GM12878 (cell line): ENCODE data around the gene HAUS7. TPM values are rescaled to one million over a fixed set of nuclear protein-coding genes. Genes with fewer than 3 reads are reported as not detected.

Experiments
- ATAC-seq: fragments of 200-7000 bp; cut with Tn5 transposase; 3 replicates; pipeline ENCODE4 v1.9.1; 2020; ENCODE audit warnings: mild to moderate bottlenecking, moderate library complexity
- BruUV-seq: library from RNA; stranded (reverse); fragments of 400-500 nt; replicated peaks from 2 replicates; lab custom pipeline; 2021; lab: Mats Ljungman, UMichigan
- CTCF ChIA-PET: fragments of 300-600 bp; sonication (Branson Sonifier 250); formaldehyde crosslinking; extraction: SDS; loops from one replicate; lab custom pipeline; 2021; ENCODE audit warnings: inconsistent platforms; lab: Yijun Ruan, JAX
- POLR2A ChIA-PET: fragments of 350-600 bp; formaldehyde crosslinking; extraction: SDS; loops from one replicate; lab custom pipeline; 2021; ENCODE audit warnings: inconsistent platforms; lab: Charles Lee
- RAD21 ChIA-PET: fragments of 300-600 bp; sonication (Branson Sonifier 250); formaldehyde crosslinking; loops from one replicate; lab custom pipeline; 2023; ENCODE audit warnings: antibody characterized with exemption; ENCODE audit not compliant: unreplicated experiment; lab: Charles Lee
- SMC1A ChIA-PET: fragments of 300-600 bp; sonication (Branson Sonifier 250); formaldehyde crosslinking; loops from one replicate; lab custom pipeline; 2023; ENCODE audit not compliant: unreplicated experiment, uncharacterized antibody; lab: Charles Lee
- DNase-seq: peaks from one replicate; pipeline ENCODE4 v3.0.0-alpha.2; 2011; ENCODE audit warnings: low read depth, low spot score
- FAIRE-seq: peaks from 3 replicates; lab custom pipeline; 2011; peaks lifted over from hg19 to GRCh38; lab: Jason Lieb, UNC
- H2AFZ ChIP-seq: 2 replicates; pipeline ENCODE4 v1.6.0; 2011; ENCODE audit warnings: low read depth, low read length, control low read depth; ENCODE audit not compliant: control insufficient read depth
- H3K27ac ChIP-seq: 2 replicates; pipeline ENCODE4 v1.5.1; 2011; ENCODE audit warnings: control low read depth; ENCODE audit not compliant: control insufficient read depth, insufficient read depth
- H3K27me3 ChIP-seq, 2 experiments: replicated peaks in 1 of 2; 2 replicates each; pipeline versions ENCODE4 v1.6.0 to v1.6.1; 2011; ENCODE audit warnings: low read length in 1 of 2; ENCODE audit not compliant: control insufficient read depth in 2 of 2, insufficient read depth in 2 of 2
- H3K36me3 ChIP-seq, 2 experiments: 2 replicates each; pipeline ENCODE4 v1.5.1; 2011; ENCODE audit warnings: low read length in 1 of 2; ENCODE audit not compliant: control insufficient read depth in 2 of 2, insufficient read depth in 2 of 2
- H3K4me1 ChIP-seq: 2 replicates; pipeline ENCODE4 v1.6.1; 2011; ENCODE audit warnings: mild to moderate bottlenecking, low read length, moderate library complexity, mixed read lengths; ENCODE audit not compliant: control insufficient read depth, insufficient read depth
- H3K4me2 ChIP-seq: 2 replicates; pipeline ENCODE4 v1.6.0; 2011; ENCODE audit warnings: control low read depth; ENCODE audit not compliant: control insufficient read depth, insufficient read depth
- H3K4me3 ChIP-seq: fragments of 200-600 bp; sonication (generic); 2 replicates; pipeline ENCODE4 v1.5.1; 2016
- H3K79me2 ChIP-seq: 2 replicates; pipeline ENCODE4 v1.6.0; 2011; ENCODE audit warnings: low read length; ENCODE audit not compliant: control insufficient read depth, insufficient read depth
- H3K9ac ChIP-seq: 2 replicates; pipeline ENCODE4 v1.8.0; 2011; ENCODE audit warnings: low read length, control low read depth, mixed read lengths; ENCODE audit not compliant: control insufficient read depth, insufficient read depth
- H3K9me3 ChIP-seq: replicated peaks from 3 replicates; pipeline ENCODE4 v1.5.1; 2011; ENCODE audit warnings: mild to moderate bottlenecking, low read length; ENCODE audit not compliant: control insufficient read depth, insufficient read depth
- H4K20me1 ChIP-seq: 2 replicates; pipeline ENCODE4 v1.6.0; 2011; ENCODE audit not compliant: control insufficient read depth, insufficient read depth
- CBX3 ChIP-seq: fragments of 200-600 bp; sonication (generic); IDR thresholded peaks from 2 replicates; pipeline ENCODE4 v1.6.1; 2016; ENCODE audit warnings: low read depth, borderline replicate concordance
- CHD1 ChIP-seq: IDR thresholded peaks from 2 replicates; pipeline ENCODE4 v1.6.1; 2012; ENCODE audit warnings: low read depth, low read length, improper control_type of control experiment
- HDAC6 ChIP-seq: fragments of 200-600 bp; sonication (generic); IDR thresholded peaks from one replicate; pipeline ENCODE4 v1.8.0; 2017; ENCODE audit warnings: antibody characterized with exemption; ENCODE audit not compliant: unreplicated experiment
- IKZF2 ChIP-seq, 2 experiments: fragments of 450-650 bp; IDR thresholded peaks; 2 replicates each; pipeline ENCODE4 v1.6.1; 2017; ENCODE audit warnings: mild to moderate bottlenecking in 2 of 2, moderate library complexity in 2 of 2
- JUNB ChIP-seq: IDR thresholded peaks from 2 replicates; pipeline ENCODE4 v1.6.1; 2016; ENCODE audit warnings: antibody characterized with exemption, mild to moderate bottlenecking
- RAD51 ChIP-seq: fragments of 450-650 bp; IDR thresholded peaks from 2 replicates; pipeline ENCODE4 v1.6.1; 2016; ENCODE audit warnings: moderate library complexity, mild to moderate bottlenecking, inconsistent platforms
- TARDBP ChIP-seq: IDR thresholded peaks from 2 replicates; pipeline ENCODE4 v1.6.1; 2016; ENCODE audit warnings: borderline replicate concordance
- YBX1 ChIP-seq: fragments of 450-650 bp; IDR thresholded peaks from 2 replicates; pipeline ENCODE4 v1.6.1; 2016; ENCODE audit warnings: antibody characterized with exemption
- ZNF592 ChIP-seq: fragments of 450-650 bp; IDR thresholded peaks from 2 replicates; pipeline ENCODE4 v1.6.1; 2017; ENCODE audit warnings: mild to moderate bottlenecking, moderate library complexity
- ZSCAN29 ChIP-seq: fragments of 450-650 bp; IDR thresholded peaks from 2 replicates; pipeline ENCODE4 v1.6.1; 2017; ENCODE audit warnings: mild to moderate bottlenecking, moderate library complexity
- WGBS: methylation state at CpG from one replicate; pipeline ENCODE4 v1.1.6; 2016; ENCODE audit warnings: low lambda C conversion rate; ENCODE audit not compliant: insufficient replicate concordance, insufficient coverage; ENCODE audit errors: missing lambda C conversion rate; 5-methylcytosine and 5-hydroxymethylcytosine counted together
- in situ Hi-C: fragments of 300-500 bp; cut with MboI; formaldehyde crosslinking; loops from 9 replicates; pipeline ENCODE4 v1.14.3; 2018; ENCODE audit warnings: mixed read lengths
- intact Hi-C: fragments of 100-400 bp; cut with micrococcal nuclease; formaldehyde crosslinking; loops from one replicate; pipeline ENCODE4 v1.14.2; 2022; ENCODE audit not compliant: unreplicated experiment
- polyA plus RNA-seq, 11 experiments: library from polyadenylated mRNA; depleted of rRNA in 4 of 11; unstranded in 6 of 11; stranded (reverse) in 5 of 11; fragments of >200 nt; fragmentation: Nextera tagmentation in 4 of 11; fragmentation: Illumina TruSeq in 1 of 11; extraction: Ambion mirVana in 4 of 11; extraction: Trizol in 1 of 11; gene quantifications; 1 replicate in 1 of 11; 2 replicates in 10 of 11; pipeline versions ENCODE4 v1.2.1 to v1.2.3, GENCODE V29; 2011 to 2016; ENCODE audit warnings: inconsistent platforms in 2 of 11, missing spikeins in 2 of 11, low read depth in 1 of 11
- total RNA-seq, 4 experiments: library from RNA; depleted of rRNA in 3 of 4; stranded (reverse); fragments of >200 nt in 3 of 4; fragmentation: Illumina TruSeq in 1 of 4; extraction: Trizol in 1 of 4; gene quantifications; 2 replicates each; pipeline versions ENCODE4 v1.2.1 to v1.2.3, GENCODE V29; 2013 to 2021
- TF ChIP-seq, protein P1 (sequence below): fragments of 150-350 bp; IDR thresholded peaks from 2 replicates; pipeline ENCODE4 v1.6.1; 2014; ENCODE audit warnings: mild to moderate bottlenecking, low read depth, low read length
- TF ChIP-seq, protein P2 (sequence below): IDR thresholded peaks from 2 replicates; pipeline ENCODE4 v1.6.1; 2011; ENCODE audit warnings: mild to moderate bottlenecking, low read depth, low read length, moderate library complexity; ENCODE audit not compliant: insufficient replicate concordance

The HAUS7 gene
- total and polyA plus RNA-seq, 10 of the 15 experiments (the other 5 are each of a cell fraction or from before 2014, with no cell fraction given): 6.7 to 63.3 (median 24.1) TPM

- FAIRE-seq: no peak
Observed at GRCh38 chrX:153468008-153468580, 2.3 kb downstream of the HAUS7 start.

DNA sequence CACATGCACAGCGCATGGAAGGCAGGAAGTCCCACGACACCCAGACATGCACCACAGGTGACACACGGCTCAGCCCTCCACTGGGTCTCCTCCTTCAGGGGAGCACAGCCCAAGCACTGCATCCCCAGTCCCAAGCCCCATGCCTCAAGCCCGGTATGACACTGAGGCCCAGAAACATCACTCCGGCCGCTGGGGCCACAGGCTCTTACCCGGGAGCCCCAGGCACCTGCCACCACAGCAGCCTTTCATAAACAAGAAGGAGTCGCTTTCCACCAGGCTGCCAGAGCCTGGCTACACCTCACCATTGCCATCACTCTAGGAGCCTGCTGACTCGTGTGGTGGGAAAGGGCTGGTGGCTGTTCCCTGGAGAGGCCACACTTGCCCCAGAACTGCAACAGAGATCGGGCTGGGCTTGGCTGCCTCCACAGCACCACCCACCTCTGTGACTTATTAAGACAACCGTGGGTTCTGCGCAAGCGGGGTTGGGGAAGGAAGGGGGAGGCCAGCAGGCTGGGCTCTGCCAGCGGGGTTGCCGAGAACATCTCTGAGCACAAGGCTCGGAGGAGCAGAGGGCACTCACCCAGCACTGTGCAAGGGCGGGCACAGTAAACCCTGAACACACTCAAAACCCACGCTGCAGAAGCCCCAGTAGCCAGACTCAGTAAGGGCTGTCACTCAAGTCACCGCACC is 4.5 kb downstream of the HAUS7 start:
- FAIRE-seq (no peak), ATAC-seq (no peak), DNase-seq (no peak)
- intact Hi-C loops: no loop called here
- Histone ChIP-seq H3K27ac (no peak overlapping the region), H3K79me2 (peaks cover 6% of the 10 kb centered on the region), H3K9me3 (no peaks in the 10 kb centered on the region), H3K9ac (no peak overlapping the region), H3K4me2 (no peak overlapping the region), H3K4me1 (no peaks in the 10 kb centered on the region), H3K4me3 (no peak overlapping the region), H3K36me3 (no peaks in the 10 kb centered on the region; a peak in 2 of 4 replicates), H4K20me1 (no peaks in the 10 kb centered on the region), H2AFZ (no peak overlapping the region), H3K27me3 (no peaks in the 10 kb centered on the region)
- SMC1A ChIA-PET: no interaction called here
- BruUV-seq: no TSS peak
- in situ Hi-C loops: no loop called here
- CTCF ChIA-PET: no interaction called here
- 53% methylated on average over 19 of the region's 19 CpGs for WGBS
- RAD21 ChIA-PET: interaction anchor here (0.7 kb wide), 1 partner anchor 9 kb away, joined by 4 read pairs; no protein-coding TSS in a partner anchor
- POLR2A ChIA-PET: no interaction called here
- TF ChIP-seq CBX3 (no peak), YBX1 (no peak), CHD1 (no peak), HDAC6 (no peak), ZNF592 (no peak)
- TF ChIP-seq, protein P1, sequence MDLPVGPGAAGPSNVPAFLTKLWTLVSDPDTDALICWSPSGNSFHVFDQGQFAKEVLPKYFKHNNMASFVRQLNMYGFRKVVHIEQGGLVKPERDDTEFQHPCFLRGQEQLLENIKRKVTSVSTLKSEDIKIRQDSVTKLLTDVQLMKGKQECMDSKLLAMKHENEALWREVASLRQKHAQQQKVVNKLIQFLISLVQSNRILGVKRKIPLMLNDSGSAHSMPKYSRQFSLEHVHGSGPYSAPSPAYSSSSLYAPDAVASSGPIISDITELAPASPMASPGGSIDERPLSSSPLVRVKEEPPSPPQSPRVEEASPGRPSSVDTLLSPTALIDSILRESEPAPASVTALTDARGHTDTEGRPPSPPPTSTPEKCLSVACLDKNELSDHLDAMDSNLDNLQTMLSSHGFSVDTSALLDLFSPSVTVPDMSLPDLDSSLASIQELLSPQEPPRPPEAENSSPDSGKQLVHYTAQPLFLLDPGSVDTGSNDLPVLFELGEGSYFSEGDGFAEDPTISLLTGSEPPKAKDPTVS: no peak
- TF ChIP-seq, protein P2, sequence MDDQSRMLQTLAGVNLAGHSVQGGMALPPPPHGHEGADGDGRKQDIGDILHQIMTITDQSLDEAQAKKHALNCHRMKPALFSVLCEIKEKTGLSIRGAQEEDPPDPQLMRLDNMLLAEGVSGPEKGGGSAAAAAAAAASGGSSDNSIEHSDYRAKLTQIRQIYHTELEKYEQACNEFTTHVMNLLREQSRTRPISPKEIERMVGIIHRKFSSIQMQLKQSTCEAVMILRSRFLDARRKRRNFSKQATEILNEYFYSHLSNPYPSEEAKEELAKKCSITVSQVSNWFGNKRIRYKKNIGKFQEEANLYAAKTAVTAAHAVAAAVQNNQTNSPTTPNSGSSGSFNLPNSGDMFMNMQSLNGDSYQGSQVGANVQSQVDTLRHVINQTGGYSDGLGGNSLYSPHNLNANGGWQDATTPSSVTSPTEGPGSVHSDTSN: no peak

More at GRCh38 chrX:153468008-153468580, 2.3 kb downstream of the HAUS7 start:
- no peak overlapping the region for H2AFZ ChIP-seq
- TF ChIP-seq ZSCAN29 (no peak), IKZF2 (IDR thresholded peaks at IDR 0.05) (no peak), JUNB (no peak), RAD51 (no peak), TARDBP (no peak)
- no peaks in the 10 kb centered on the region for H3K4me1 ChIP-seq
- DNase-seq (no peak), ATAC-seq (no peak)
- SMC1A ChIA-PET: no interaction called here
- H3K9me3 ChIP-seq: no peaks in the 10 kb centered on the region
- intact Hi-C loops (no loop called here), in situ Hi-C loops (no loop called here)
- 47% methylated on average over 12 of the region's 12 CpGs for WGBS
- RAD21 ChIA-PET: no interaction called here
- no peak overlapping the region for H3K9ac ChIP-seq
- POLR2A ChIA-PET: no interaction called here
- CTCF ChIA-PET: no interaction called here
- no peak overlapping the region for H3K4me2 ChIP-seq
- H3K27ac ChIP-seq: no peak overlapping the region
- peaks cover 6% of the 10 kb centered on the region for H3K79me2 ChIP-seq
- no peak overlapping the region for H3K4me3 ChIP-seq
- BruUV-seq: no TSS peak
- H3K27me3 ChIP-seq: no peaks in the 10 kb centered on the region
- no peaks in the 10 kb centered on the region; a peak in 2 of 4 replicates for H3K36me3 ChIP-seq
- H4K20me1 ChIP-seq: no peaks in the 10 kb centered on the region
